IMR-90 (cell line): ENCODE data around the gene MED12L. TPM values are rescaled to one million over a fixed set of nuclear protein-coding genes. Genes with fewer than 3 reads are reported as not detected.

Experiments used
- ATAC-seq: fragments of 200-7000 bp; cut with Tn5 transposase; 2 replicates; pipeline ENCODE4 v1.9.1; 2020; ENCODE audit warnings: low read depth, mild to moderate bottlenecking, moderate library complexity
- BruUV-seq: library from RNA; stranded (reverse); fragments of 400-500 nt; replicated peaks from 2 replicates; lab custom pipeline; 2021; lab: Mats Ljungman, UMichigan
- CTCF ChIA-PET: fragments of 300-600 bp; formaldehyde crosslinking; extraction: SDS; loops from one replicate; lab custom pipeline; 2021; ENCODE audit warnings: antibody characterized with exemption; lab: Yijun Ruan, JAX
- POLR2A ChIA-PET: fragments of 300-600 bp; sonication (Branson Sonifier 250); formaldehyde crosslinking; loops from one replicate; lab custom pipeline; 2022; ENCODE audit warnings: antibody characterized with exemption; ENCODE audit not compliant: unreplicated experiment; lab: Charles Lee
- DNase-seq: peaks from one replicate; pipeline ENCODE4 v3.0.0; 2013
- H2AFZ ChIP-seq: replicated peaks from 2 replicates; pipeline ENCODE3; 2013; ENCODE audit warnings: low read length, mild to moderate bottlenecking; ENCODE audit not compliant: poor library complexity
- H2AK5ac ChIP-seq: 2 replicates; pipeline ENCODE4 v1.6.1; 2013; ENCODE audit warnings: low read depth, low read length, inconsistent platforms
- H2AK9ac ChIP-seq: replicated peaks from 2 replicates; pipeline ENCODE3; 2013; ENCODE audit warnings: mild to moderate bottlenecking, low read depth, low read length, moderate library complexity; ENCODE audit not compliant: poor library complexity
- H2BK120ac ChIP-seq: 2 replicates; pipeline ENCODE4 v1.6.1; 2013; ENCODE audit warnings: low read depth, low read length, inconsistent platforms
- H2BK15ac ChIP-seq: 3 replicates; pipeline ENCODE4 v1.6.1; 2013; ENCODE audit warnings: low read depth, low read length, inconsistent platforms
- H2BK20ac ChIP-seq: 2 replicates; pipeline ENCODE4 v1.6.1; 2013; ENCODE audit warnings: low read depth, mild to moderate bottlenecking, inconsistent platforms, low read length, moderate library complexity
- H2BK5ac ChIP-seq: 2 replicates; pipeline ENCODE4 v1.6.1; 2013; ENCODE audit warnings: mild to moderate bottlenecking, low read depth, low read length, inconsistent platforms; ENCODE audit not compliant: poor library complexity, severe bottlenecking
- H3K14ac ChIP-seq: replicated peaks from 2 replicates; pipeline ENCODE4 v1.6.1; 2013; ENCODE audit warnings: low read depth, low read length, inconsistent platforms
- H3K18ac ChIP-seq: 2 replicates; pipeline ENCODE4 v1.6.1; 2013; ENCODE audit warnings: low read depth, low read length, control low read depth
- H3K23ac ChIP-seq: 2 replicates; pipeline ENCODE4 v1.6.1; 2013; ENCODE audit warnings: low read depth, low read length, inconsistent platforms
- H3K27ac ChIP-seq: 2 replicates; pipeline ENCODE4 v1.5.1; 2013; ENCODE audit warnings: mild to moderate bottlenecking, control low read depth, low read length; ENCODE audit not compliant: insufficient read depth
- H3K27me3 ChIP-seq: 2 replicates; pipeline ENCODE4 v1.6.1; 2013; ENCODE audit warnings: low read length; ENCODE audit not compliant: control insufficient read depth, insufficient read depth
- H3K36me3 ChIP-seq: 2 replicates; pipeline ENCODE4 v1.6.1; 2013; ENCODE audit warnings: low read length, mixed read lengths; ENCODE audit not compliant: control insufficient read depth, insufficient read depth
- H3K4ac ChIP-seq: 2 replicates; pipeline ENCODE4 v1.6.1; 2013; ENCODE audit warnings: low read depth, low read length, inconsistent platforms
- H3K4me1 ChIP-seq: 2 replicates; pipeline ENCODE4 v1.6.1; 2013; ENCODE audit warnings: low read length, mixed read lengths; ENCODE audit not compliant: control insufficient read depth, insufficient read depth
- H3K4me2 ChIP-seq: 2 replicates; pipeline ENCODE4 v1.6.1; 2013; ENCODE audit warnings: low read depth, mild to moderate bottlenecking, control low read depth, low read length, moderate library complexity
- H3K4me3 ChIP-seq: 2 replicates; pipeline ENCODE4 v1.5.1; 2013; ENCODE audit warnings: low read depth, mild to moderate bottlenecking, control low read depth, low read length, moderate library complexity; ENCODE audit not compliant: insufficient read depth
- H3K56ac ChIP-seq: 2 replicates; pipeline ENCODE4 v1.6.1; 2013; ENCODE audit warnings: low read length, inconsistent platforms; ENCODE audit not compliant: insufficient read depth; ENCODE audit errors: extremely low read depth
- H3K79me1 ChIP-seq, 2 experiments: 2 replicates each; pipeline ENCODE4 v1.6.1; 2013; ENCODE audit warnings: low read length in 2 of 2, inconsistent platforms in 1 of 2, low read depth in 1 of 2
- H3K9ac ChIP-seq: 2 replicates; pipeline ENCODE4 v1.6.1; 2013; ENCODE audit warnings: low read depth, low read length, control low read depth
- H3K9me1 ChIP-seq: 2 replicates; pipeline ENCODE4 v1.6.1; 2013; ENCODE audit warnings: low read length, inconsistent platforms; ENCODE audit not compliant: insufficient read depth
- H3K9me3 ChIP-seq: 2 replicates; pipeline ENCODE4 v1.6.1; 2013; ENCODE audit warnings: low read length; ENCODE audit not compliant: control insufficient read depth, insufficient read depth
- H4K20me1 ChIP-seq: 2 replicates; pipeline ENCODE4 v1.6.1; 2013; ENCODE audit warnings: low read length, inconsistent platforms; ENCODE audit not compliant: insufficient read depth
- H4K5ac ChIP-seq: 2 replicates; pipeline ENCODE4 v1.6.1; 2013; ENCODE audit warnings: mild to moderate bottlenecking, low read depth, low read length, control low read depth
- H4K8ac ChIP-seq, 2 experiments: 2 replicates each; pipeline ENCODE4 v1.6.1; 2013; ENCODE audit warnings: low read depth in 2 of 2, low read length in 2 of 2, control low read depth in 1 of 2, inconsistent platforms in 1 of 2
- H4K91ac ChIP-seq: 2 replicates; pipeline ENCODE4 v1.6.1; 2013; ENCODE audit warnings: low read depth, low read length, inconsistent platforms; ENCODE audit not compliant: insufficient read depth
- BHLHE40 ChIP-seq: fragments of 150-350 bp; IDR thresholded peaks from 2 replicates; pipeline ENCODE4 v1.6.1; 2016; ENCODE audit warnings: mild to moderate bottlenecking, low read depth, low read length
- CHD1 ChIP-seq: IDR thresholded peaks from 2 replicates; pipeline ENCODE4 v1.6.1; 2012; ENCODE audit warnings: low read depth, low read length, improper control_type of control experiment
- ELK1 ChIP-seq: fragments of 150-350 bp; IDR thresholded peaks from 2 replicates; pipeline ENCODE4 v1.6.1; 2016; ENCODE audit warnings: low read depth, mild to moderate bottlenecking, low read length, moderate library complexity, borderline replicate concordance
- MAFK ChIP-seq: IDR thresholded peaks from 2 replicates; pipeline ENCODE4 v1.6.1; 2012; ENCODE audit warnings: low read depth, low read length, improper control_type of control experiment
- MAZ ChIP-seq: IDR thresholded peaks from 2 replicates; pipeline ENCODE4 v1.6.1; 2012; ENCODE audit warnings: low read depth, mild to moderate bottlenecking, low read length, improper control_type of control experiment, moderate library complexity, borderline replicate concordance
- MXI1 ChIP-seq: IDR thresholded peaks from 2 replicates; pipeline ENCODE4 v1.6.1; 2012; ENCODE audit warnings: low read depth, mild to moderate bottlenecking, low read length, moderate library complexity, borderline replicate concordance
- POLR2A ChIP-seq: IDR thresholded peaks from 2 replicates; pipeline ENCODE4 v1.6.1; 2012; ENCODE audit warnings: mild to moderate bottlenecking, low read depth, low read length
- RAD21 ChIP-seq: IDR thresholded peaks from 2 replicates; pipeline ENCODE4 v1.6.1; 2012; ENCODE audit warnings: low read length, improper control_type of control experiment
- RCOR1 ChIP-seq: IDR thresholded peaks from 2 replicates; pipeline ENCODE4 v1.6.1; 2012; ENCODE audit warnings: mild to moderate bottlenecking, low read length, improper control_type of control experiment; ENCODE audit not compliant: insufficient replicate concordance
- SMC3 ChIP-seq: fragments of 150-350 bp; IDR thresholded peaks from 2 replicates; pipeline ENCODE4 v1.6.1; 2016; ENCODE audit warnings: low read depth, mild to moderate bottlenecking, antibody characterized with exemption, low read length, moderate library complexity
- USF2 ChIP-seq: fragments of 150-350 bp; IDR thresholded peaks from 2 replicates; pipeline ENCODE4 v1.6.1; 2017; ENCODE audit warnings: mild to moderate bottlenecking, antibody characterized with exemption, low read length, low read depth
- WGBS, 2 experiments: methylation state at CpG; one replicate each; pipeline versions ENCODE4 v1.1.5 to v1.1.7; 2013; ENCODE audit warnings: missing lambda C conversion rate in 2 of 2; ENCODE audit not compliant: insufficient read length in 1 of 2; ENCODE audit errors: extremely low coverage in 2 of 2; 5-methylcytosine and 5-hydroxymethylcytosine counted together
- dilution Hi-C: fragments of 300-500 bp; cut with HindIII; formaldehyde crosslinking; loops from one replicate; pipeline ENCODE4 v1.14.3; 2018; ENCODE audit warnings: low sequenced_read_pairs; ENCODE audit not compliant: unreplicated experiment
- in situ Hi-C: fragments of 300-500 bp; cut with MboI; formaldehyde crosslinking; loops from 3 replicates; pipeline ENCODE4 v1.14.3; 2019; ENCODE audit warnings: low sequenced_read_pairs, inconsistent platforms, mixed read lengths
- intact Hi-C: fragments of 100-400 bp; cut with micrococcal nuclease; formaldehyde crosslinking; loops from 2 replicates; pipeline ENCODE4 v1.10.0; 2022
- polyA plus RNA-seq, 3 experiments: library from polyadenylated mRNA; depleted of rRNA; stranded (reverse); fragments of >200 nt; gene quantifications; 2 replicates each; pipeline ENCODE4 v1.2.3, GENCODE V29; 2012; ENCODE audit warnings: low replicate concordance in 1 of 3
- total RNA-seq: library from RNA; depleted of rRNA; stranded (reverse); fragments of >200 nt; gene quantifications from 2 replicates; pipeline ENCODE4 v1.2.3, GENCODE V29; 2012

Gene MED12L
- total and polyA plus RNA-seq, 2 of the 4 experiments (the other 2 are of a cell fraction): 0.05 to 0.18 TPM

GRCh38 chr3:151169262-151169947 is 83.9 kb downstream of the MED12L start:
- no peaks in the 10 kb centered on the region for H3K79me1 ChIP-seq
- no peaks in the 10 kb centered on the region for H3K27me3 ChIP-seq
- ATAC-seq: no peak

More at GRCh38 chr3:151169262-151169947, 83.9 kb downstream of the MED12L start:
- H3K9ac ChIP-seq: no peak overlapping the region
- BruUV-seq: no TSS peak
- no peak overlapping the region for H3K27ac ChIP-seq
- no peak overlapping the region for H3K23ac ChIP-seq
- H4K91ac ChIP-seq: no peak overlapping the region
- CTCF ChIA-PET: interaction anchor here (1.5 to 2.2 kb wide), 3 partner anchors 20 to 113 kb away, joined by 3 to 14 read pairs (median 10); no protein-coding TSS in a partner anchor
- in situ Hi-C loops (loop anchor here (5.0 kb wide), 2 partner anchors 58 to 108 kb away; partner anchors contain the start of gene P2RY14), intact Hi-C loops (loop anchor here (10.0 kb wide), 1 partner anchor 265 kb away; no protein-coding TSS in a partner anchor), dilution Hi-C loops (no loop called here)
- H2AK5ac ChIP-seq: no peak overlapping the region
- no peak overlapping the region for H3K56ac ChIP-seq
- peak; percentile 4 for DNase-seq
- H4K5ac ChIP-seq: no peak overlapping the region
- no peak overlapping the region for H3K18ac ChIP-seq
- H3K4me2 ChIP-seq: no peak overlapping the region
- no peaks in the 10 kb centered on the region for H3K36me3 ChIP-seq
- H2BK20ac ChIP-seq: no peak overlapping the region
- no peaks in the 10 kb centered on the region for H4K20me1 ChIP-seq
- H4K8ac ChIP-seq: peak overlapping the region in 1 of 2 experiments; percentile 39; a peak in 1 of 4 replicates
- H3K4ac ChIP-seq: no peak overlapping the region
- no peak overlapping the region for H2AFZ ChIP-seq
- TF ChIP-seq CHD1: no peak
- TF ChIP-seq BHLHE40: no peak
- TF ChIP-seq RCOR1: no peak
- TF ChIP-seq USF2: no peak
- TF ChIP-seq POLR2A: no peak
- TF ChIP-seq MAZ: no peak
- no peak for TF ChIP-seq MAFK
- no peak for TF ChIP-seq MXI1
- no peak for TF ChIP-seq RAD21
- TF ChIP-seq SMC3: no peak
- no peak for TF ChIP-seq ELK1
- no peak overlapping the region for H3K14ac ChIP-seq
- POLR2A ChIA-PET: no interaction called here
- H2BK5ac ChIP-seq: no peak overlapping the region
- no peak overlapping the region for H2BK120ac ChIP-seq
- WGBS, 2 experiments: 100% methylated on average over 3 of the region's 9 CpGs; no CpG with 5 or more reads in 1 of the 2 experiments
- H3K9me3 ChIP-seq: no peaks in the 10 kb centered on the region
- H3K4me1 ChIP-seq: no peaks in the 10 kb centered on the region
- no peak overlapping the region for H3K4me3 ChIP-seq
- no peaks in the 10 kb centered on the region for H3K9me1 ChIP-seq
- no peak overlapping the region for H2BK15ac ChIP-seq
- H2AK9ac ChIP-seq: no peak overlapping the region
